Stimulated activated naive CD4-positive, alpha-beta T cell treated with Interleukin-2 at 50 U/mL for 16 hours (primary cell): ENCODE data around the gene TGFB2.

ENCODE experiments used
- DNase-seq: peaks from one replicate; lab custom pipeline; 2025; lab: John Stamatoyannopoulos, UW

TGFB2 gene

GRCh38 chr1:218361298-218362065, 16.3 kb downstream of the TGFB2 start:
- no peak for DNase-seq

GRCh38 chr1:218362418-218363076, 17.4 kb downstream of the TGFB2 start:
- DNase-seq = no peak

GRCh38 chr1:218363141-218363540, 18.0 kb downstream of the TGFB2 start:
- no peak for DNase-seq

- no peak for DNase-seq
Observed at GRCh38 chr1:218364028-218364710, 19.0 kb downstream of the TGFB2 start.

- no peak for DNase-seq
Observed at GRCh38 chr1:218365226-218365999, 20.3 kb downstream of the TGFB2 start.

GRCh38 chr1:218366322-218367052, 21.4 kb downstream of the TGFB2 start:
- no peak for DNase-seq

- no peak for DNase-seq
Observed at GRCh38 chr1:218367118-218367517, 22.0 kb downstream of the TGFB2 start.

GRCh38 chr1:218368686-218369085, 23.6 kb downstream of the TGFB2 start:
- no peak for DNase-seq

- no peak for DNase-seq
Observed at GRCh38 chr1:218369688-218370511, 24.8 kb downstream of the TGFB2 start.

- DNase-seq = no peak
Observed at GRCh38 chr1:218371927-218372672, 27.0 kb downstream of the TGFB2 start.

- DNase-seq = no peak
Observed at GRCh38 chr1:218374401-218375353, 29.5 kb downstream of the TGFB2 start.

GRCh38 chr1:218376722-218377121, 31.6 kb downstream of the TGFB2 start:
- DNase-seq = no peak

GRCh38 chr1:218377143-218377660, 32.1 kb downstream of the TGFB2 start:
- DNase-seq = peak; percentile 54

GRCh38 chr1:218380125-218380977, 35.2 kb downstream of the TGFB2 start:
- no peak for DNase-seq

GRCh38 chr1:218382261-218382660, 37.1 kb downstream of the TGFB2 start:
- no peak for DNase-seq

GRCh38 chr1:218383051-218383450, 37.9 kb downstream of the TGFB2 start:
- no peak for DNase-seq

- no peak for DNase-seq
Observed at GRCh38 chr1:218383681-218384080, 38.5 kb downstream of the TGFB2 start.

- no peak for DNase-seq
Observed at GRCh38 chr1:218384581-218384993, 39.5 kb downstream of the TGFB2 start.
